GM10248 (cell line): ENCODE results near the gene FLYWCH1.

ENCODE experiments used
- CTCF ChIA-PET: fragments of 300-600 bp; sonication (Branson Sonifier 250); formaldehyde crosslinking; extraction: SDS; loops from one replicate; lab custom pipeline; 2021; ENCODE audit warnings: antibody characterized with exemption; lab: Yijun Ruan, JAX
- POLR2A ChIA-PET: fragments of 350-650 bp; sonication (Branson Sonifier 250); formaldehyde crosslinking; extraction: SDS; loops from one replicate; lab custom pipeline; 2020; ENCODE audit warnings: antibody characterized with exemption; lab: Yijun Ruan, JAX
- DNase-seq: peaks from one replicate; pipeline ENCODE4 v3.0.0; 2012; ENCODE audit errors: extremely low spot score
- CTCF ChIP-seq: IDR thresholded peaks from 2 replicates; pipeline ENCODE4 v1.5.1; 2012; ENCODE audit warnings: mild to moderate bottlenecking, low read depth; ENCODE audit errors: extremely low read depth, missing control alignments, control extremely low read depth

FLYWCH1 gene

GRCh38 chr16:2897110-2897509, 14.6 kb upstream of the FLYWCH1 start:
- ChIA-PET POLR2A (interaction anchor here (0.8 kb wide), 1 partner anchor 8 kb away, joined by 3 read pairs; no protein-coding TSS in a partner anchor), CTCF (interaction anchor here (0.9 to 1.6 kb wide), 3 partner anchors 10 to 30 kb away, joined by 3 to 6 read pairs (median 3); partner anchors contain the start of gene FLYWCH2)
- peak; percentile 75 for DNase-seq

GRCh38 chr16:2898831-2899563, 12.7 kb upstream of the FLYWCH1 start:
- no peak for TF ChIP-seq CTCF
- DNase-seq, result no peak
- ChIA-PET CTCF (interaction anchor here (0.8 to 1.5 kb wide), 5 partner anchors 15 to 60 kb away, joined by 3 to 5 read pairs (median 3); no protein-coding TSS in a partner anchor), POLR2A (interaction anchor here (0.8 kb wide), 1 partner anchor 16 kb away, joined by 3 read pairs; the partner anchor contains the start of gene FLYWCH2)

More at GRCh38 chr16:2897110-2897509, 14.6 kb upstream of the FLYWCH1 start:
- no peak for TF ChIP-seq CTCF

GRCh38 chr16:2899564-2900072, 12.1 kb upstream of the FLYWCH1 start:
- TF ChIP-seq CTCF, result no peak
- DNase-seq, result no peak
- CTCF ChIA-PET, result interaction anchor here (0.8 to 1.5 kb wide), 5 partner anchors 16 to 60 kb away, joined by 3 to 5 read pairs (median 3); no protein-coding TSS in a partner anchor
- POLR2A ChIA-PET, result interaction anchor here (0.8 kb wide), 1 partner anchor 17 kb away, joined by 3 read pairs; the partner anchor contains the start of gene FLYWCH2

GRCh38 chr16:2900526-2901075, 11.1 kb upstream of the FLYWCH1 start:
- POLR2A ChIA-PET, result no interaction called here
- CTCF ChIA-PET, result no interaction called here
- no peak for DNase-seq
- no peak for TF ChIP-seq CTCF

- POLR2A ChIA-PET, result no interaction called here
- DNase-seq, result no peak
- no peak for TF ChIP-seq CTCF
- CTCF ChIA-PET, result interaction anchor here (1.0 to 1.8 kb wide), 8 partner anchors 9 to 25 kb away, joined by 3 to 6 read pairs (median 4); partner anchors contain the start of genes FLYWCH1 and FLYWCH2
Observed at GRCh38 chr16:2902337-2903130, 9.2 kb upstream of the FLYWCH1 start.
